NCI-H2196 (cell line): ENCODE data around the gene SOCS1.

Experiments used
- DNase-seq: peaks from one replicate; lab custom pipeline; 2025; ENCODE audit not compliant: unreplicated experiment; lab: John Stamatoyannopoulos, UW

Gene SOCS1

DNA sequence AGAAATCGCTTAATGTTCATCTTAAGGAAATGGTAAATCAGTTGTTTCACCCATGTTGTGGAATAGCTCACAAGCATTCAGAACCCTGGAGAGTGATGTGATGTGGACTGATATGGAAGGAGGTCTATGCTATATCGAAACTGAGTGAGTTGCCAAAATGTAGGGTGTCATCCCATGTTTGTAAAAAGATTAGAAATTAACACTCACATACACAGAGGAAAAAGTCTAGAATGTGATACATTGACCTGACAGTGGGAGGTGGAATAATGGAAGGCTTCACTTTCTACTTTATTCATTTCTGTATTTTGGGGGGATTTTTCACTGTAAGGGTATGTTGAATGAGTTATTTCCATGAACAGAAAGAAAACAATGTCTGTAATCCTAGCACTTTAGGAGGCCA is 29.8 kb upstream of the SOCS1 start:
- no peak for DNase-seq

DNA sequence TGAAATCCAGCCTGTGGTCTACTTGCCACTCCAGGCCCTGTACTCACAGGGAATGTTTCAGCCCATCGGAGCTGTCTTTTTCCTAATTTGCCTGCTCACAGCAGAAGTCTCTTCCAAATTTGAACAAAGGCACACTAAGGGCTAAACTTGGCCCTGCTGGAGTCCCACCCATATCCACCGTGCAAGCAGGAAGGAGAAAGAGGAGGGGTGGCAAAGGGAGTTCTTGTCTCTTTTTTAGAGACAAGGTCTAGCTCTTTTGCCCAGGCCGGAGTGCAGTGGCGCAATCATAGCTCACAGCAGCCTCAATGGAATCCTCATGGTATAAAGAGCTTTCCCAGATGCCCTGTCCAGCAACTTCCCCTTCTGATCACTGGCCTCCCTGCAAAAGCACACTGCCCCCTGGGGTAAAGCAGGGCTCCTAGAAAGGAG is 27.8 kb upstream of the SOCS1 start:
- no peak for DNase-seq

DNA sequence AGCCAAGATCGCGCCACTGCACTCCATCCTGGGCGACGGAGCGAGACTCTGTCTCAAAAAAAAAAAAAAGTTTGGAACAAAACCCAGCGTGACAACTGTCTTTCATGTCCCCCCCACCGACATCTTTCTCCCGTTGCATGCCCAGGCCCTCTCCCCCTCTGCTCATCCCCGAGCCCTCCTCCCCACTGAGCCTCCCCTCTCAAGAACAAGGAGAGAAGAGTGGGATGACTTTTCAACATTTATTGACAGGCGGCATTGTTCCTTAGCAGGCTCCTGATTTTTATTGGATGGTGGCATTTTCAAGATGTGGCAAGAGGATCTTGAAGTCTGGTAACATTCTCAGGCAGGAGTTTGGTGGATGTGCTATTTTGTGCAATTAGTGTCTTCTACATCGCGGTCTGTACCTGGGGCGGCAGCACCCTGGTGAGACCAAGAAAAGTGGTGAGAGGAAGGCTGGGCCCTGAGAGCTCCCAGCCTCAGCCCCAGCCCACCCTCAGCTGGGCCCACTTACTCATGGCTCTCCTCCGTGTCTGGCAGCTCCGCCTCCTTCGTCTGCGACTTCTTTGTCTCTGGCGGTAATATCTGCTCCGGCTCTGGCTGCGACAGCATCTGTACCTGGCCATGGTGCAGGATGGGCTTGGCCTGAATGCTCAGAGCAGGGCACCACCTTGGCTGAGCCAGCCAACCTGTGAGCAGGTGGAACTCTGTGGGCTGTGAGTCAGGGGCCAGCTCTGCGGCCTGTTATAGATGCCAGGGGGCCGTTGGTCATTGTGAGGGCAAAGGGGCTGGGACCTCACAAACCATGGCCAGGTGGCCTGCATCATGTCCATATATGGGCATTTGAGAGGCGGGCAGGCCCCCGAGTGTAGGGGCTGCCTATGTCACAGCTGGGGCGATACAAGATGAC is 24.9 kb upstream of the SOCS1 start, which contains the start of gene PRM1:
Gene PRM1 (minus strand): TSS at position 715 of the 907 bp plus-strand sequence. CDS start 92 bp downstream, at position 623.
- DNase-seq: no peak

DNA sequence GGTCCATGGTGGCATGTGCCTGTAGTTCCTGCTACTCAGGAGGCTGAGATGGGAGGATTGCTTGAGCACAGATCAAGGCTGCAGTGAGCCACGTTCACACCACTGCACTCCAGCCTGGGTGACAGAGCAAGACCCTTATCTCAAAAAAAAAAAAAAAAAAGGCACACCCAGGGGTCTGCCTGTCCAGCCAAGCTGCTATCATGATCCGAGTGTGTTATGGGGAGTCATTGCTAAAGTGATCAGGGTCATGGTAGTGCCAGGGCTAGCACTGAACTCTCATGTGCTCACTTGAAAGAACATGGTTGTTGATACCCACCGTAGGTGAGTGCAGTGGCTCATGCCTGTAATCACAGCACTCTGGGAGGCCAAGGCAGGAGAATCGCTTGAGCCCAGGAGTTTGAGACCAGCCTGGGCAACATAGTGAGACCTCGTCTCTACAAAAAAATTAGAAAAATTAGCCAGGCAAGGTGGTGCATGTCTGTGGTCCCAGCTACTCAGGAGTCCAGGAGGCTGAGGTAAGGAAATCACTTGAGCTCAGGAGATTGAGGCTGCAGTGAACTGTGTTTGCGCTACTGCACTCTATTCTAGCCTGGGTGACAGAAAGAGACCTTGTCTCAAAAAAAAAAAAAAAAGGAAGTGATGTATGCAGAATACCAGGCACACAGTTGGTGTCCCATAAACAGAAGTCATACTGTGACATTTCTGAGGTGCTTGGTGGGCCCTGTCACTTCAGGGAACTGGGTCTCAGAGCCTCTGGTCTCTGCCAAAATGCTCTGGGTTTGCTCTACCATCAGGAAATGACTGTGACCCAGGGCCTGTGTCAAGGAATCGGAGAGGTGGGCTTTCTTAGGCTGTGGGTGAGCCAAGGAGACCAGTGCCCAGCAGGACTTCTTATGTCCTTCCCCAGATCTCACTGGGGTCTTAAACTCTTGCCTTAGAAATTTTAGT is 23.0 kb upstream of the SOCS1 start:
- no peak for DNase-seq

DNA sequence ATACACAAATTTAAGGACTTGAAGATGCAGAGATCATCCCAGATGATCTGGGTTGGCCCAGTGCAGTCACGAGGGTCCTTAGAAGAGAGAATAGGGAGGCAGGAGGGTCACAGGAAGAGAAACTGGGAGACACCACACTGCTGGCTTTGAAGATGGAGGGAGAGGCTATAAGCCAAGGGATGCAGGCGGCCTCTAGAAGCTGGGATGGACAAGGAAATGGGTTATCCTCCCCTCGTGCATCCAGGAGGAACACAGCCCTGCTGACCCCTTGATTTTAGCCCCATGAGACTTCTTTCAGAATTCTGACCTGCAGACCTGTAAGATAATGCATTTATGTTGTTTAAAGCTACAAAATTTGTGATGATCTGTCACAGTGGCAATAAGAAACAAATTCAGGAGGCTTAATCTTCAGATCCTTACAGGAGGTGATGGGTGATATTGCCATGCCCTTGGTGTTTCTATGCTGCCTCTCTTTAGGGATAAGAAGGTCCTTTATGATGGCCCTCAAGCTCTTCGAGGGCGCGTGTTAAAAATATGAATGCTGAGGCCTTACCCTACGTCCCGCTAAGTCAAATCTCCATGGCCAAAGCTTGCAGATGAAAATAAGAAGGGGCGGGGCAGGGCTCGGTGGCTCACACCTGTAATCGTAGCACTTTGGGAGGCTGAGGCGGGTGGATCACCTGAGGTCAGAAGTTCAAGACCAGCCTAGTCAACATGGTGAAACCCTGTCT is 21.8 kb upstream of the SOCS1 start:
- DNase-seq: no peak

DNA sequence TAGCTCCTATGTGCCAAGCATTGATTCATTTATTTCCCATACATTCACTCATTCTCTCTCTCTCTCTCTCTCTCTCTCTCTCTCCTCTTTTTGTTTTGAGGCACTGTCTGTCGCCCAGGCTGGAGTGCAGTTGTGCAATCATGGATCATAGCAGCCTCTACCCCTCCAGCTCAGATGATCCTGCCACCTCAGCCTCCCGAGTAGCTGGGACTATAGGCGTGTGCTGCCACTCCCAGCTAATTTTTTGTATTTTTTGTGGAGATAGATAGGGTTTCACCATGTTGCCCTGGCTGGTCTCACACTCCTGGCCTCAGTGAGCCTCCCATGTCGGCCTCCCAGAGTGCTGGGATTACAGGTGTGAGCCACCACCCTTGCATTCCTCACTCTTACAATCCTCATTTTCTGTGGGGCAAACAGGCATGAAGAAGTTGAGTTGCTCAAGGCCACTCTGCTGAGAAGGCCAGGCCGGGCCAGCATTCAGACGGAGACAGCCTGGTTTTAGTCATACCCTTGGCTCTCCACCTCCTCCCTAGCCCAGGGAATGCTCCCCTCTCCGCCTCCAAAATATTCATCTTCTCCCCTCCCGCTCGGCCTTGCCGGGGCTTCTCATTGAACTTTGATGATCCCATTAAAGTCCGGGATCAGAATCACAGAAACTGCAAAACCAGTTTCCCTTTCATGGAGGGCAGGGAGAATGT is 21.0 kb upstream of the SOCS1 start:
- no peak for DNase-seq

DNA sequence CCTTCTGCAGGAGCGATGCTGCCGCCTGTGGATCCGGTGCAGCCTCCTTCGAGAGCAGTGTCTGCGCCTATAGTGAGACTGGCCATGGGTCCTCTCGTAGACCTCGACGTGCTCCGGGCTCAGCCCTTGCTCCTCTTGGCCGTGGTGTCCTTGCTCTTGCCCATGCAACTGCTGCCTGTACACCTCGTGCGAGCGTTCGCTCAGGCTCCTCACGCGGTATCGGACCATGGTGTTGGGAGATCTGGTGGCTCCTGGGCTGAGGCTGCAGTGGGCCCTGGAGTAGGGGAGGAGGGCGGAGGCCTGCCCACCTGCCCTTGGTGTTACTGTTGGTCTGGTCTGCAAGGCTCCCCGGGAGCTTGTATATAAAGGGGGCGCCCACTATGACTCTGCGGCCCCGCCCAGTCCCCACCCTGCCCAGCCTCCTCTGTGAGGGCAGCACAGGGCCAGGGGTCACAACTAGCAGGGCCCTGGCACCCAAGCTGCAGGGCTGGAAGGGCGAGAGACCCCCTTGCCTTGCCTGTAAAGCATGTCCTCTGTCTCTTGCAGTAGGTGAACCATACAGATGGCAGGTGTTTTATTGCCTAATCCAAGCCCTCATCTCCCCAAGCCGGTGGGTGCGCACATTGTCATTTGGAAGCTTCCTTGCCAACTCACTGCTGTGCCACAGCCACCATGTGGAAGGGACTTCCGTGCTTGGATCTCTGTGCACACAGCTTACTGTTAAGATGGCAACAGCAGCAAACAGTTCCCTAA is 20.3 kb upstream of the SOCS1 start, which contains the start of gene PRM2:
Gene PRM2 (minus strand): TSS at position 338 of the 753 bp plus-strand sequence. CDS start 110 bp downstream, at position 228.
- no peak for DNase-seq

DNA sequence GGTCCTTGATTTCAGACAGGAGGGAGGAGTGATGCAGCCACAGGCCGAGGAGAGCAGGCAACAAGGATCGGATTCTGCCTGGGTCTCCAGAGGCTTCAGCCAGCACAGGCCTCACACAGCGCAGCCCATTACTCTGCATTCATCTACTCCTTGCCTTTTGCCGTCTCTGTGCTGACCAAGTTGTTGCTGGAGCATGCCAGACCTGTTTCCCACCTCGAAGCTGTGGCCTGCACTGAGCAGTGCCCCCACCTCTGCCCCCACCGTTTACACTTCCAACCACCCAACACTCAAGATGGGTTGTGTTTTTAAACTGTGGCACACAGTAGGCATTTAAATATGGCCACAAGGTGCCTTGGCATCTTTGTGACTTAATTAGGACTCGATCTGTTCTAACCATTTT is 19.0 kb upstream of the SOCS1 start:
- DNase-seq: no peak

DNA sequence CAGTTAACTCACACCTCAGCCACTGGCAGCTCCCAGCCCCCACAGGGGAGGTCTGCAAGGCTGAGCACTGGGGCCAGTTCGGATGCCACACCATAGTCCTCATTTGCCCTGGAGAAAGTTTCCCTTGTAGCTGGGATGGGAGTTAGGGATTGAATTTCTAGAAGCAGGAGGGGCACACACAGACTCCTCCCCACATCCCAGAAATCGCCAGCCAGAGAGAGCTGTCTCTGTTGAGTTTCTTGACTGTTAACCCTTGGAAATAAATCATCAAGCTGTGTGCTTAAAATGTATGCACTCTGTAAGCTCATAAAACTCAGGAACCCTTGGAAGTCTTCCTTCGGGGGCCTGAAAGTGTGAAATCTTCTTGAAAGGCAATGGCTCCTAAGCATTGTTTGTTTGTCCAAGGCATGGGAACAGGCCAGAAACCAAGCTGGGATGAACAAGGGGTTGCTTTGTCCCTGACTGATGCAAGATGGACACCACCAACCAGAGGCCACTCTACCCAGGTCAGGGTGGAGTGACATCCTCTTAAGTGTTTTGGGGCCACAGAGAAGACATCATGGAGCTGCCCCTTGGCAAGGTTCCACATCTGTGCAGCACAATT is 17.8 kb upstream of the SOCS1 start:
- DNase-seq: no peak

DNA sequence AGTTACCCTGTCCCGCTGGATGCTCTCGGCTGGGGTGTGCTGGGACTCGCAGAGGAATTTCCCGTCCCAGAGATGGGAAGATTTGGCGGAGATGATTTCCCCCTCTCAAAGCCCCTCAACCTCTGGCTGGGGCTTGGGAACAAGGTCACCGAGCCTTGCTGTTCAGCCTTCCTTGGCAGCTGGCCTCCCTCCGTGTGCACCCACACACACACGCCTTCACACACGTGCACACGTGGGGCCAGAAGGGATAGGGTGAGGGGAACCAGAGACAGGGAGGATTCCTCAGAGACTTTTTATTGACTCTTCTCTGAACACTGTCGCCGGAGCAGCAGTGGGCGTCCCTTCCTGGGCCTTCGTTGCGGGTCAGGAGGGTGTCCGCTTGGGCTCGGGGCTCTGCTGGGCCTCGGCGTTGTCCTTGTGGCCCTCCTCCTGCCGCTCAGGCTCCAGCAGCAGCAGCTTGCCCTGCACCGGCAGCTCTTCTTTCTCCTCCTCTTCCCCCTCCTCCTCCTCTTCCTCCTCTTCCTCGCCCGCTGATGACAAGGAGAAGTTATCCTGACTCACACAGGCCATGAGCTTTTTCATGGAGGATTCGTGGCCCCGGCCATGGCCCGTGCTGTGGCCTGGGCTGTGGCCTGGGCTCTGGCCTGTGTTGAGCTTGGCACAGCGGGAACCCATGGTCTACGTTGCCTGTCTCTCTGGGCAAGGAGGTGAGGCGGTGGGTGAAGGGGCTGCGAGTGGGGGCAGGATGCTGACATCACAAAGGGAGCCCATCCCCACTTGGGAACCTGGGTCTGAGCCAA is 17.1 kb upstream of the SOCS1 start, which contains the start of gene PRM3:
Gene PRM3 (minus strand): TSS at position 709 of the 800 bp plus-strand sequence. CDS start 34 bp downstream, at position 675.
- no peak for DNase-seq

DNA sequence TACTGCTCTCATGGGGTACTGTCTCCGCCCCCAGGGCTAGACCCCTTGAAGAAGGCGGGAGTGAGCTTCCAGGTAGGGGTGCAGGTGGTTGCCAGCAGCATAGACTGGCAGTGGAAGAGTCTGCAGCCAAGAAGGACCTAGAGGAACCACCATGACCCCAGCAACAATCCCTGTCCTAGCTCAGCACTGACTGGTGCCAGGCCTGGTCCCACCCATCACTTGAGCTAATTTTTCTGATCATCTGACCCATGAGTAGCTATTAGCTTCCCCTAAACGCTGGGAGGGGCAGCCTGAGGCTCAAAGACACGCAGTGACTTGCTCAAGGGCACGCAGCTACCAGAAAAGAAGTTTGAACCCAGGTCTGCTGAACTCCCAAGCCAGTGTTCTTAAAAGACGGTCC is 16.5 kb upstream of the SOCS1 start:
- DNase-seq: no peak

DNA sequence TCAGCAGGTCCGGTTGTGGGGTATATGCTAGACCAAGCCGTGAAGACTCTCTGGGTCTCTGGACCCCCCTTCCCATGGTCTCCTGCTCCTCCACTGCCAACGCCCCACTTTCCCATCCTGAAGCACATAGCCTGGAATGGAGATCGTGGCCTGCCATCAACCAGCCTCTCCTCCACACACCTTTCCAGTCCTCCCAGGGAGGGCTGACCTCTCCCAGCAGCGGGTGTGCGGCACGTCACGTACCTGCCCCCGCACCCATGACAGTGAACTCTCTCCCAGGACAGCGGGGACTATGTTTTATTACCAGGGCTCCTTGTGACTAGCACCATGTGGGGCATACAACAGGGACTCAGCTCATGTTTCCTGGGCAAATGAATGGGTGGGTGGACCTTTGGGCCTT is 15.6 kb upstream of the SOCS1 start:
- DNase-seq: no peak

DNA sequence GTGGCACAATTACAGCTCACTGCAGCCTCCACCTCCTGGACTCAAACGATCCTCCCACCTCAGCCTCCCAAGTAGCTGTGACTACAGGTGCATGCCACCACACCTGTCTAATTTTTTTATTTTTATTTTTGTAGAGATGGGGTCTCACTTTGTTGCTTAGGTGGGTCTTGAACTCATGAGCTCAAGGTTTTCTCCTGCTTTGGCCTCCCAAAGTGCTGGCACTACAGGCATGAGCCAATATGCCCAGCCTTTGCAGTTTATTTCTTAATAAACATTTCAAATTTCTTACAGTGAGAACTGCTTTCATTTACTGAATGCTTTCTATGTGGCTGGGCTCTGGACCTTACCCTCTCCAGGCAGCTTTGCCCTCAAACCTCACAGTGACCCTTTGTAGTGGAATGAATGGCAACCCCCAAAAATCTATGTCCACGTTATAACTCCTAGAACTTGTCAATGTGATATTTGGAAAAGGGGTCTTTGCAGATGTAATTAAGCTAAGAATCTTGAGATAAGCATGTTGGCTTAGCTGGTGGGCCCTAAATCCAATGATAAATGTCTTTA is 14.7 kb upstream of the SOCS1 start:
- DNase-seq: no peak

DNA sequence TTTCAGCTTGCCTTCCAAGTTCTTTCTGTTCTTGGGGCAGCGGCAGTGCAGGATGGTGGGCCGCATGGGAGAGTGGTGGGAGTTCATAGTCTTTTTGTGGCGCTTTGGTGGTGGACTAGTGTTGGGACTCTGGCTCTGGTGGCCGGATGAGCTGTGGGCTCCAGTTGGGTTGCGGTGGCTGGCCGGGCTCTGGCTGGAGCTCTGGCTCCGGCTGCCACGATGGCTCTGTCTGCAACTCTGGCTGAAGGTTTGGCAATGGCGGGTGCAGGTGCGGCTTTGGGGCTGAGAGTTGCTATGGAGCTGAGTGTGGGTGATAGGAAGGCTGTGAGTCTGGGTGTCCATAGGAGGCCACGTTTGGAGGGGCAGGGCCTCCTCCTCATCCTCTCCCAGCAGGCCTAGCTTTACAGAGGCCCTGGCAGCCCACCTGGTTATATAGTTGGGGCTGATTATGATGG is 12.9 kb upstream of the SOCS1 start, which contains the start of gene TNP2:
Gene TNP2 (minus strand): TSS at position 405 of the 455 bp plus-strand sequence. CDS start 63 bp downstream, at position 342.
- DNase-seq: no peak

DNA sequence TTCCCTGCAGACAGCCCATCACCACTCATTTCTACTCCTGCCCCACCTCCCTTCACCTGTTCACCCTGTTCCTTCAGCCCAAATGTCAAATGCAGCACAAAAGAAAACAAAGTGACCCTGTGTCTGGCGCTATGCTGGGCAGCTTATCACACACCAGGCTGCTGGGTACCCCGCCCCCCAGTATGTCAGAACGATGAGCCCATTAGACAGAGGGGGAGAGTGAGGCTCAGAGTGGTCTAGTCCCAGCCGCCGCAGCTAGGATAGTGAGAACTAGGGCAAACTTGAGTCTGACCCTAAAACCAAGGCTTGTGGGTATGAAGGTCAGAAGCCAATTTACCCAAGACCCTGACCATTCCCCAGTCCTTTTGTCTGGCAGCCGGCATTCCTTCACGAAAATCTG is 9.1 kb upstream of the SOCS1 start:
- DNase-seq: no peak

DNA sequence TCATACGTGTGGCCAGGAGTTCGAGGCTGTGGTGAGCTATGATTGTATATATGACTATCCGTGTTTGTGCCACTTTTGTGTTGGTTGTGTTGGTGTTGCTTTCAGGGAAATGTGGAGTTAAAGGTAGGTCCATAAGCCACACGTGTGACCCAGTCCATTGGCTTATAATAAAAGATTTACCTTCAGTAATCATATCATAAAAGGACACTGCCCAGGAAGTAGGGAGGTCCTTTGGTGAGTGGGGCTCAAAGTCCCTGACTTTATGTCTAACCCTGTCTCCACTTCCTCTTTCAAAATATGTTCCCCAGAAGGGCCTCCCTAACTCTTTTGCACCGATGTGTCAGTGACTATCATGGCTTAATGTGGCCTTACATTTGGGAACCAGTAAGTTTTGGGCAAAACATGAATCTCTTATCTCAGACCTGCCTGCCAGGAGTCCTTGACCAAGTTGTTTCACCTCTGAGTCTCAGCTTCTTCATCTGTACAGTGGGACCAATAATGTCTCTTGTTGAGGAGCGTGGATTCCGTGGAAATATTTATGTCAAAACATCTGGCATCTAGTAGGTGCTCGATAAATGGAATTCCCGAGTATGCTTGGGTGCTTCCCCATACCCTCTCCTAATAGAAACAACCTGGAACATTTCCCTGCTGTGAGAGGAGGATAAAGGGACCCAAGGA is 8.3 kb upstream of the SOCS1 start:
- no peak for DNase-seq

DNA sequence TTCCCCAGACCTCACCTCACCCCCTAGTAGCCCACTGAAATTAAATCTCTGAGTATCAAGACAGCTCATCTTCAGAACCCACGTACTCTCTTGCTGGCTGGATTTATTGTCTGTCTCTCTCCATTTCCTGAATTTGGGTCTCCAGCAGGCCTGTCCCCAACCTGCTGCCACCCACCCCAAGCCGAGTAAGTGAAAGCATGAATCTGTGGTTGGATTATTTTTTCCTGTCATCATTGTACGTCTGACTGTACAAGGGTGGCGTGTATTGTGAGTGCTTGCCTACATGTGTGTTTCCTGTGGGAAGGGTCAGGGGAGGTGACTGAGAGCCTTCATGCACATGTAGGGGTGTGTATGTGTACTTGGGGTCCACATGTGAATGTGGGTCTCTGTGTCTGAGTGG is 7.7 kb upstream of the SOCS1 start:
- no peak for DNase-seq
